Keratinocyte (primary cell): Measurements from ENCODE around the gene CCDC127.

Source experiments
- EZH2 ChIP-seq: IDR thresholded peaks from one replicate; pipeline ENCODE4 v1.6.1; 2012; ENCODE audit warnings: inconsistent platforms, mild to moderate bottlenecking, low read length, moderate library complexity
- TF ChIP-seq, protein P1 (sequence below), 3 experiments: IDR thresholded peaks in 1 of 3; conservative IDR thresholded peaks in 1 of 3; optimal IDR thresholded peaks in 1 of 3; 2 replicates in 2 of 3; 3 replicates in 1 of 3; pipeline versions ENCODE3 to v1.5.1; 2011; ENCODE audit warnings: low read length in 3 of 3, mild to moderate bottlenecking in 3 of 3, moderate library complexity in 2 of 3, control low read depth in 1 of 3, inconsistent platforms in 1 of 3; ENCODE audit not compliant: insufficient read depth in 2 of 3; ENCODE audit errors: extremely low read depth in 1 of 3

DNA sequence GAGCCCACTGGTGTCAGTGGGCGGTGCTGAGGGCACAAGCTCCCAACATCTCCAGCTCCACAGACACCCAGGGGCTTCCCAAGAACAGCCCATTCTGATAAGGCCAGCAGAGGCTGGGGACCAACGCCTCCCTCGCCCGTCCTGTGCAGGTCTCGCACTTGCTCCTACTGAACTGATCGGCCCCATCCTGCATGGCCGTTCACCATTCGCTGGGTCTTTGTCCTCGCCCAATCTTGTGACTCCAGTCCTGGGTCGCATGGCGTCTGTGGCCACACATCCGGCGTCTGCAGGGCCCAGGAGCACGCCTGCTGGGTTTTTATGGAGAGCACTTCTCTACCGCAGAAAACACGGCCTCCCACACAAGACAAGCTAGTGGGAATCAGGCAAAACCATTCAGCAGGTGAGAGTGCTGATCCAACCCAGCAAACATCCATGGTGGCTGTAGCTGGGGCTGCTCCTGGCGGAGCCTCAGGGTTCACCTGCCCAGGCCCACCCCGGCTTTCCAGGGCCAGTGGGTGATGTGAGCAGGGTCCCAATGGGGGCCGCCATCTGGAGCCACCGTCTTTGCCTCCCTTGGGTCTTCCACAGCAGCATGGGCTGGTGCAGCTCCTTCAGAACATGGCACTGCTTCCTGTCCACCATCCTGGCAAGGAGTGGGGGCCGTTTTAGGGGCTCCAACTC is 19.3 kb downstream of the CCDC127 start:
- TF ChIP-seq, protein P1, sequence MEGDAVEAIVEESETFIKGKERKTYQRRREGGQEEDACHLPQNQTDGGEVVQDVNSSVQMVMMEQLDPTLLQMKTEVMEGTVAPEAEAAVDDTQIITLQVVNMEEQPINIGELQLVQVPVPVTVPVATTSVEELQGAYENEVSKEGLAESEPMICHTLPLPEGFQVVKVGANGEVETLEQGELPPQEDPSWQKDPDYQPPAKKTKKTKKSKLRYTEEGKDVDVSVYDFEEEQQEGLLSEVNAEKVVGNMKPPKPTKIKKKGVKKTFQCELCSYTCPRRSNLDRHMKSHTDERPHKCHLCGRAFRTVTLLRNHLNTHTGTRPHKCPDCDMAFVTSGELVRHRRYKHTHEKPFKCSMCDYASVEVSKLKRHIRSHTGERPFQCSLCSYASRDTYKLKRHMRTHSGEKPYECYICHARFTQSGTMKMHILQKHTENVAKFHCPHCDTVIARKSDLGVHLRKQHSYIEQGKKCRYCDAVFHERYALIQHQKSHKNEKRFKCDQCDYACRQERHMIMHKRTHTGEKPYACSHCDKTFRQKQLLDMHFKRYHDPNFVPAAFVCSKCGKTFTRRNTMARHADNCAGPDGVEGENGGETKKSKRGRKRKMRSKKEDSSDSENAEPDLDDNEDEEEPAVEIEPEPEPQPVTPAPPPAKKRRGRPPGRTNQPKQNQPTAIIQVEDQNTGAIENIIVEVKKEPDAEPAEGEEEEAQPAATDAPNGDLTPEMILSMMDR (optimal IDR thresholded peaks at IDR 0.05 in 1 of 3, IDR thresholded peaks at IDR 0.05 in 1 of 3, conservative IDR thresholded peaks at IDR 0.05 in 1 of 3; ENCODE audit: extremely low read depth in 1 of 3, insufficient read depth in 2 of 3, low read length in 3 of 3): no peak
- TF ChIP-seq EZH2: no peak
